ENCODE measurements around the gene MYCBPAP.

Gene MYCBPAP

GRCh38 chr17:50517011-50517410 lies 8.8 kb downstream of the MYCBPAP start:
- H3K27ac ChIP-seq (ENCODE audit: low read length), result no peak overlapping the region
- TF ChIP-seq CTCF (IDR thresholded peaks at IDR 0.05; ENCODE audit: low read length) (no peak), EZH2phosphoT487 (IDR thresholded peaks at IDR 0.05; ENCODE audit: low read length) (no peak)

GRCh38 chr17:50517504-50518383 lies 9.5 kb downstream of the MYCBPAP start:
- no peak overlapping the region for H3K27ac ChIP-seq (ENCODE audit: low read length)
- no peak overlapping the region for H3K9ac ChIP-seq (ENCODE audit: low read length)
- DNase-seq, result no peak

More at GRCh38 chr17:50517011-50517410, 8.8 kb downstream of the MYCBPAP start:
- no peaks in the 10 kb centered on the region for H4K20me1 ChIP-seq (ENCODE audit: insufficient read depth, low read length)
- H3K9ac ChIP-seq (ENCODE audit: low read length), result no peak overlapping the region
- no peak overlapping the region for H3K4me3 ChIP-seq (ENCODE audit: low read length)
- no peak overlapping the region for H3K4me2 ChIP-seq (ENCODE audit: low read depth, low read length)
- H3K9me3 ChIP-seq (replicated peaks; ENCODE audit: insufficient read depth, low read length), result no peaks in the 10 kb centered on the region
- no peaks in the 10 kb centered on the region for H3K9me2 ChIP-seq (replicated peaks; ENCODE audit: insufficient read depth, low read length)
- H3F3A ChIP-seq (ENCODE audit: insufficient read depth, low read length), result no peaks in the 10 kb centered on the region
- H3K79me2 ChIP-seq (ENCODE audit: low read length), result no peaks in the 10 kb centered on the region
- no peaks in the 10 kb centered on the region for H3K27me3 ChIP-seq (replicated peaks; ENCODE audit: insufficient read depth, low read length)
- no peak for DNase-seq
- H3K36me3 ChIP-seq (replicated peaks; ENCODE audit: insufficient read depth, low read length), result no peaks in the 10 kb centered on the region
- H2AFZ ChIP-seq (ENCODE audit: low read length), result no peak overlapping the region
- H3K4me1 ChIP-seq (ENCODE audit: low read length), result no peaks in the 10 kb centered on the region

GRCh38 chr17:50518384-50519023 lies 10.3 kb downstream of the MYCBPAP start:
- DNase-seq, result no peak
- no peak overlapping the region for H3K4me3 ChIP-seq (ENCODE audit: low read length)

More at GRCh38 chr17:50517504-50518383, 9.5 kb downstream of the MYCBPAP start:
- Histone ChIP-seq H3K4me1 (ENCODE audit: low read length) (no peaks in the 10 kb centered on the region), H3K4me3 (ENCODE audit: low read length) (no peak overlapping the region), H3K27me3 (replicated peaks; ENCODE audit: insufficient read depth, low read length) (no peaks in the 10 kb centered on the region), H3K36me3 (replicated peaks; ENCODE audit: insufficient read depth, low read length) (no peaks in the 10 kb centered on the region), H3K9me2 (replicated peaks; ENCODE audit: insufficient read depth, low read length) (no peaks in the 10 kb centered on the region), H3K9me3 (replicated peaks; ENCODE audit: insufficient read depth, low read length) (no peaks in the 10 kb centered on the region), H3K4me2 (ENCODE audit: low read depth, low read length) (no peak overlapping the region), H2AFZ (ENCODE audit: low read length) (no peak overlapping the region), H3F3A (ENCODE audit: insufficient read depth, low read length) (no peaks in the 10 kb centered on the region), H3K79me2 (ENCODE audit: low read length) (no peaks in the 10 kb centered on the region), H4K20me1 (ENCODE audit: insufficient read depth, low read length) (no peaks in the 10 kb centered on the region)
- TF ChIP-seq EZH2phosphoT487 (IDR thresholded peaks at IDR 0.05; ENCODE audit: low read length) (no peak), CTCF (IDR thresholded peaks at IDR 0.05; ENCODE audit: low read length) (no peak), EZH2 (optimal IDR thresholded peaks at IDR 0.05; ENCODE audit: low read depth, low read length) (no peak)

More at GRCh38 chr17:50518384-50519023, 10.3 kb downstream of the MYCBPAP start:
- no peak overlapping the region for H3K4me2 ChIP-seq (ENCODE audit: low read depth, low read length)
- no peaks in the 10 kb centered on the region for H3K9me3 ChIP-seq (replicated peaks; ENCODE audit: insufficient read depth, low read length)
- no peak overlapping the region for H3K9ac ChIP-seq (ENCODE audit: low read length)
- H3K9me2 ChIP-seq (replicated peaks; ENCODE audit: insufficient read depth, low read length), result no peaks in the 10 kb centered on the region
- H4K20me1 ChIP-seq (ENCODE audit: insufficient read depth, low read length), result no peaks in the 10 kb centered on the region
- H3K4me1 ChIP-seq (ENCODE audit: low read length), result no peaks in the 10 kb centered on the region
- no peaks in the 10 kb centered on the region for H3K27me3 ChIP-seq (replicated peaks; ENCODE audit: insufficient read depth, low read length)
- no peaks in the 10 kb centered on the region for H3F3A ChIP-seq (ENCODE audit: insufficient read depth, low read length)
- no peaks in the 10 kb centered on the region for H3K79me2 ChIP-seq (ENCODE audit: low read length)
- H3K36me3 ChIP-seq (replicated peaks; ENCODE audit: insufficient read depth, low read length), result no peaks in the 10 kb centered on the region
- no peak overlapping the region for H3K27ac ChIP-seq (ENCODE audit: low read length)
- TF ChIP-seq EZH2 (optimal IDR thresholded peaks at IDR 0.05; ENCODE audit: low read depth, low read length), result no peak
- no peak for TF ChIP-seq EZH2phosphoT487 (IDR thresholded peaks at IDR 0.05; ENCODE audit: low read length)
- TF ChIP-seq CTCF (IDR thresholded peaks at IDR 0.05; ENCODE audit: low read length), result no peak
- no peak overlapping the region for H2AFZ ChIP-seq (ENCODE audit: low read length)
